Stimulated activated CD4-positive, alpha-beta T cell treated with anti-CD3 and anti-CD28 coated beads, Interleukin-1b, Interleukin-23, amount 100 ng/mL, for 1 hour (primary cell): ENCODE results near the gene PPFIA4.
"Not testable (repeated sequence)": the region's sequence is repeated elsewhere in the genome, so short reads cannot be mapped to it uniquely, and the experiment has no call there.

Experiments
- DNase-seq, 2 donors: peaks; one replicate each; pipeline ENCODE4 v3.0.0-alpha.2; 2020; ENCODE audit warnings: low read depth in 2 of 2

The PPFIA4 gene

DNA sequence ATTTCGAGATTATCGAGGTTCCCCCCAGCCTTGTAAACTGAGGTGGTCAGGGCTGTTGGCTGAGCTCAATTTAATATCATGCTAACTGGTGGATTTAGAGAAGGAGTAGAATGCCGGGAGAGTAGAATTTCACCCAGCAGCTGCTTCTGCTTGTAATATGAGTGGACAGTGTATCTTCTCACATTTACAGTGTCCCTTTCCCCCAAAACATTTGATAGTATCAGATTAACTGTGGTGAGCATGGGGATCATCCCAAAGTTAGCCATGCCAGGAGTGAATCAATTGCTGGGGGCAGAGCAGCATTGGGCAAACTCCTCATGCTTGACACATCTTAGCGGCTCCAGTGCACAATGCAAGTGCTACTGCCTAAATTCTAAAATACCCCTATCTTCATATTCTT is 9.2 kb upstream of the PPFIA4 start:
- DNase-seq = no peak

DNA sequence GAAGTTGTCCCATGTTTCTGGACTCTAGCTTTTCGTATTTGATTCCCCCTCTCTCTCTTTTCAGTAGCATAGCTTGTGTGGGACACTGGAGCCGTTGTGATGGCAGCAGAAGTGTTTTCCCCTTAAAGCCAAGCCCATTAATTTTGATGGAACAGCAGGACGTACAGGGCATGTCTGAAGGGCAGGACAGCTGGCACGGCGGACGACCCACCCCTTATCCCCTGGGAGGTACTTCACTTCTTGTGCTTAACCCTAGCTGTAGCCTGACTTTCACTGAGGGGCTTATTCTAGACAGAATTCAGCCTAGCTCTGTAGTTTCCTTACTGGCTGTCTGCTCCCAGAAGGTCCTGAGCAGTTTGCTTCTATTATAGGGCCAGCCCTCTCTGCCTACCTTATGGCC is 8.6 kb upstream of the PPFIA4 start:
- no peak for DNase-seq

DNA sequence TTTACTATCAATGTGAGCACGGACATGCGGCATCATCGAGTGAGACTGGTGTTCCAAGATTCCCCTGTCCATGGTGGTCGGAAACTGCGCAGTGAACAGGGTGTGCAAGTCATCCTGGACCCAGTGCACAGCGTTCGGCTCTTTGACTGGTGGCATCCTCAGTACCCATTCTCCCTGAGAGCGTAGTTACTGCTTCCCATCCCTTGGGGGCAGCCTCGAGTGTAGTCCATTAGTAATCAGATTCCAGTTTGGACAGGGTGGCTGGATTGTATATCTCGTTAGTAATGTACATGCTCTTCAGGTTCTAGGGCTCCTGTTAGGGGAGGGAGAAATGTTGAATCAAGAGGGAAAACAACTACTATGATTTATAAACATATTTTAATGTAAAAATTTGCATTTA is 3.4 kb upstream of the PPFIA4 start:
- DNase-seq = not testable (repeated sequence)

DNA sequence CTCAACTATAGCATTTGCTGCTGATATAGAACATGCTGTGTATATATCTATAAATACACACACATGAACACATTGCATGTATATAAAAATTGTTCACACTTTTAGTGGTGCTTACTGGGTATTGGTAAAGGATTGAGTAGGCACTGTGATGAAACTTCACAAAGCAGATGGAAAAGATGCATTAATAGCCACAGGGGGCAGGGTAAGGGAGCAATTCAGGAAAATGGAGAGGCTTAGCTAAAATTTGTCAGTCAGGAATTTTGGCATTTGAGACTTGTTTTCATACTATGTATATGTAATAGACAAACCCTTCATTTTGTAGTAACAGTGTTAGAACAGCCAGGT is 633 bp upstream of the PPFIA4 start:
- no peak for DNase-seq

DNA sequence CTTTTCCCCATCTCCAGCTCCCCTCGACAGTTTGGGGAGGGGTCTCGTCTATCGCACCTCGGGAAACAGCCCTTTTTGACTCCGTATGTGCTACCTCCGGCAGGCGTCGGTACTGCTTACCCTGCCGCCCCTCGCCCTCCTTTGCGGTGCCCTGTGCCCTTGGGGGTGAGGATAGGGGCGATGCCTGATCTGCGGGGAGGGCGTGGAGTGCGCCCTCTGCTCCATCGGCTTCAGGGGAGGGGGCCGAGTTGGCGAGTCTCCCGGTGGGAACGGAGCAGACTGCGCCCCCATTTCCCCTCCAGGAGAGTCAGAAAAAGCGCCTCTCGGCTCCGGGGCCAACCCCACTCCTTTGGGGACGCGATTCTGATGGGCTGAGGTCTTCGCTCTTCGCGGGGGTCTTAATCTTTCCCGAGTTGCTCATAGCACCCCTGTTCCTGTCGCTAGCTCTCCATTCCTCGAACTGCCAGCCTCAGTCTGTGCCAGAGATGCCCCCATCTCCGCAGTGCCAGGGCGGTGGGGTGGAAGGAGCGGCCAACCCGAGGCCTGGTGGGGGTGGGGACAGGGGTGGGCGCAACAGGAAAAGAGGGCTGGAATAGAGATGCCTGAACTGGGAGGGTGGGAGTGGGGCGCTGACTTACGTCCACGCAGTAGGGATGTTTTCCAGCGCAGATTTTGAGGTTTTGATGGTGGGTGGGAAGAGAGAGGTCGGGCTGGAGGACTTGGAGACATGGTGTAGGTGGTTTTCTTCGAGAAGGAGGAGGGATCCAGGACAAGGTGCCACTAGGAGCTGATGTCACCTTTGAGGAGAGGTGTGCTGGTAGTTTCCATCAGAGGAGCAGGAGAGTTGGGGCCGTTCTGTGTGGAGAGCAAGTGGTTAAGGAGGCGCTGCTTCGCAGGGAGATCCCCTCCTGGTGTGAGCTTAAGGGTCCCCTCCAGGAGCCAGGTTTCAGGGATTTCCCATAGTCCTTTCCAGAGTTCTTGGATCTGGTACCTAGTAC is 674 bp downstream of the PPFIA4 start:
- DNase-seq = no peak

DNA sequence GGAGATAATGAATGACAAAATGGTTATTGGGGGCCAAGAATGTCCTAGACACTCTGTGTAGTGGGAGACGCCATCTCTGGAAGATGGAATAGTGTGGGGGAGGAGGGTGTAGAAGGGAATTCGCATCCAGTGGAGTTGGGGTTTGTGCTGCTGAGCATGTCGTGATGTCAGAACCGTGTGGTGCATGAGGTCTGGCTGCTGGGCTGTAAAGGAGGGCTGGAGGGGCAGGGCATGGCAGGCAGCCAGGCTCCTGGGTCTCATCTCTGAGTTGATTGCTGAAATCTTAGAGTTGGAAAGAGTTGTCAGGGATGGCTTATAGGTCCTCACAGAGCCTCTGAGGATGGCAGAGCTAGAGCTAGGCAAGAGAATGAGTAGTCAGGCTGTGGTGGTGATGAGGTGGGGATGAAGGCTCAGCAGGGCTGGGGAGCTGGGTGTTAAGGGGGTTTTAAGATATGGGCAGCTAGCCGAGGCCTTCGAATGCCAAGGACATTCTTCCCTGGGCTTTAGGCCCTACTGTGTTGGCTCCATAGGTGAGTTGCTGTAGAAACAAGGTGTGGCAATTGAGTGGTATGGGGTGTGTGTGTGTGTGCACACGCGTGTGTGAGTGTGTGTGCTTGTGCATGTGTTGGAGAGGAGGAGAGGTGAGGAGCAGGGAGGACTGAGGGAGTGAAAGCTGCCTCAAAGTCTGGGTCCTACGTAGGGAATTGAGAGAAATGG is 1.9 kb downstream of the PPFIA4 start:
- no peak for DNase-seq

DNA sequence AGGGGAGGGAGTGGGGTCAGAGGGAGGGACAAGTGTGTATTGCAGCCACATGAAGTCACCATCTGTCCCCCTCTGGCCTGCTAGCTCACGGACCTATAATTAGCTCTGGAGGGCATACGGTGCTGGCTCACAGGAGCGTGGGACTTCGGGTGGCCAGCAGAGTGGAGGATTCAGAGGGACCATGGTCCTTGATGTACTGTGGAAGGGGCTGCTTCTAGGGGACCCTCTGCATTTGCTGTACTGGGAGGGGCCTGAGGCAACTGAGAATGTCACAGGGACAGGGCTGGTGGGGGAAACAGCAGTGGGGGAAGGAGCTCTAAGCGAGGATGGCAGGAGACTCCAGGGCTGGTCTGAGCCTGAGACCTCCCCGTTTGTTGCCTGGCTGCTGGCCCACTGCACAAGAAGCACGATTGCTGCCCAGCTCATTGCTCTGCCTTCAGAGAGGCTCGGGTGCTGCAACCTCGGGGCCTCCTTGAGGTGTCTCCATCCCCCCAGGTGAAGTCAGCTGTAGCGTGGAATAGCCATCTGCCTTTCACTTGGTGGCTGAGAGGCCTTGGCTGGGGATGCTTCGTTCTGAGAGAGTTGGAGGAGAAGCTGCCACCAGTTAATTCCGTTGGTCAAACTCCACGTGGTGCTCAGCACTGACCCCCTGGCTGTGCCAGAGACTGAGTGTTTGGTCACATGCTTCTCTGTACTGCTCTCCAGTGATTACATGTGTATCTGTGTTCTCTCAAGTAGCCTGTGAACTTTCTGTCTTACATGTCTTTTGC is 2.7 kb downstream of the PPFIA4 start:
- no peak for DNase-seq

DNA sequence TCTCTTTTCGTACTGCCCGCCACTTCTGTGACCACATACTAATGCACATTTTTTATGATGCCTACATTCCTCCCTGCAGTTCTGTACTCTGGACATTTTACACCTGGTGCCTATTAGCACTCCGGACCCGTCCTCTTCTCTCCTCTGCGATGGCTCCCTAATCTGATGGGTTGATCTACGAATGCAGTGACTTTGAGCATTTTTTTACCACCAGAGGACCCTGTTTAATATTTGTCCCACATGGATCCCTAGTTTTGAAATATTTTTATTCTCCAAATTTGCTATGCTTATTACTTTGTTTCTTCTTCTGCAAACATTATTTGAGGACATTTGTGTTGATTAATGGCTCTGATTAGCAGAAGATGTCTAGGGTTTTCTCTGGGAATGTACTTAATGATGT is 5.2 kb downstream of the PPFIA4 start:
- no peak for DNase-seq

DNA sequence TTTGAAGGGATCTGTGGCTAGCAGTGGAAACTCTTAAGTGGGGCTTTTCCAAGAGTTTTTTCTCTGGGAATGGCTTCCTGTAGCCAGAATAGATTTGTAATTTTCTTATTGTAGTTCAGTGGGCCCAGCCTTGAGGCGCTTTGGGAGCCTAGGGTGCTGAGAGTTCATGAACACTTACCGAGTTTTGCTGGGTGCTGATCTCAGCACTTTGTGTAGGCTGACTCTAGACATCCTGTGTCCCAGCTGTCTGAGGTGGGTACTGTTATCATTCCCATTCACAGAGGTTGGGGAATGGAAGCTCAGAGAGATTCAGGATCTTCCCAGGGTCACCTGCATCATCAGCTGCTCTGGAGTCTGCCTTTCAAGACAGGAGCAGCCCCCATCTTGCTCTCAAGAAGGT is 7.0 kb downstream of the PPFIA4 start:
- DNase-seq = no peak

DNA sequence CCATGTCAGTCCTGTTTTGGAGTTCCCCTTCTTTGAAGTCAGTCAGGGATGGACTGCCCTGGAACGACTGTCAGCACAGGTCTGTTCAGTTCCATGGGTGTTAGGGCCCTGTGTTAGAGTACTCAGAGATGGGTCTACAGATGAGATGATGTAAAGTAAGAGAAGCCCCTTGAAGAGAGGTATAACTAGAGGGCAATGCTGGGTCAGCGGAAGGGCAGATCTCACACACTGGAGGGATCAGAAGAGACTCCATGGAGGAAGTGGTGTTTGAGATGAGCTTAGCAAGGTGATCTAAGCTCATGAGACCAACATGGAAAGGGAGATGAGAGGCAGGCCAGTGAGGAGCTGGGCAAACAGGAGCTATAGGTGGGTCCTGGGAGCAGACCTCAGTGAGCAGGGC is 7.6 kb downstream of the PPFIA4 start:
- no peak for DNase-seq

DNA sequence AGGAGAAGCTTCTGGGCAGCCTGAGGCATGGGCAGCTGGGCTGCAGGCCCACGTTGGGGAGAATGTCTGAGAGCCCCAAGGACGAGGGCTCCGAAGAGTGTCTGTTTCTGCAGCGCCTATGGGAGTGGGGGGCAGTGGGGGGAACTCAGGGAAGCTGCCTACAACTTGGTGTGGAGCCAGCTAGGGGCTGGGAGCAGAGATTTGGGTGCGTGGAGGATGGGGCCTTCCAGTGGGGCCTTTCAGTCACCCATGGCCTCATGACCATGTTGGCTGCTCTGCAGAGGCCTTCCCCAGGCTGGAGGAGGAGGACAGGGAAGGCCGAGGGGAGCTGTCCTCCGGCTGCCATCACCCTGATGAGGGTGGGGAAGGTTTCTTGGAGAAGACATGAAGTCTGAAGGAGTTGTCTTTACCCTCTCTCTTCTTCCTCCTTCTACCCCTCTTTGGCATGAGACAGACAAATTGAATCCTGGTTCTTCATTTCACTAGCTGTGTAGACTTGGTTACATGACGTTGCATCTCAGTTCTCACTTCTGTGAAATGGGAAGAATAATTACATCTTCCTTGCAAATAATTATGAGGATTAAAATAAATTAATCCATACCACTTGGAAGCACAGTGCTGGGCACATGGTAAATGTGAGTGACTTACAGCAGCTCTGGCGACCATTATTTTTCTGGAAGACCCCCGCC is 8.3 kb downstream of the PPFIA4 start:
- no peak for DNase-seq

DNA sequence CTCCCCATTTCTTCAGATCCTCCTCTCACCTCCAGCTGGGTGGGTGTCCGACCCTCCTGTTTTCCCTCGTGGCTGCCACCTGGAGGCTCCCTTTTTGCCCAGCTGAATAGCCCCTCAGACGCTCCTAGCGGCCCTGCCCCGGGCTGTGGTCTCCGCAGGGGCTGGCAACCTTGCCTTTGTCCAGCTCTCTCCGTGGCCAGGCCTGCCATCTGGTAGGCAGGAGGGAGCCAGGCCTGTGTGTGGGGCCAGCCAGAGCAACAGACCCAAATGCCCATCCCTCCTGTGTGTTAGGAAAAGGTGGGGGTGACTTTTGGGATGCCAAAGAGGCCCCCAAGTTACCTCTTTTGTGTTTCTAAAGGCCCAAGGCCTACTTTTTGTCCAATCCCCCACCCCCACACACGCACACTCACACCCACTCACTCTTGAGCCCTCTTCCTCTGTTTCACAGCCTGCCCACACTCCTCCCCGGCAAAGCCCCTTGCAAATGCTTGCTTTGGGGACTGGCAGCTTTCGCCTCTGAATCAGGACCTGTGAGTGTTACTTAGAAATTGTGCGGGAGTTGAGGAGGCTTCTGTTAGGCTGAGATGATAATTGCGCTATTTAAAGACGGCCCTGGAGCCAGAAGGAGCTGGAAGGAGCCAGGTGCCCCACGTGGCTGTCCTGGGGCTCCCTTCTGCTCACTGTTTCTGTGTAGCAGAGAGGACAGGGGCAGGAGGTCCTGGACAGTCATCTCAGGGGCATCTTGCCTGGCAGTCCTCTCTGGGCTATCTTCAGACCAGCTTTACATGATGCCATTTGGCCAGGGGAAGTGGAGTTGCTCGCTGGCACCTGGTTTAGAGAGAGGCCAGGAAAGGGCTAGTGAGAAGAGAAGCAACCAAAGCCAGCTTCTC is 9.1 kb downstream of the PPFIA4 start:
- DNase-seq = no peak

DNA sequence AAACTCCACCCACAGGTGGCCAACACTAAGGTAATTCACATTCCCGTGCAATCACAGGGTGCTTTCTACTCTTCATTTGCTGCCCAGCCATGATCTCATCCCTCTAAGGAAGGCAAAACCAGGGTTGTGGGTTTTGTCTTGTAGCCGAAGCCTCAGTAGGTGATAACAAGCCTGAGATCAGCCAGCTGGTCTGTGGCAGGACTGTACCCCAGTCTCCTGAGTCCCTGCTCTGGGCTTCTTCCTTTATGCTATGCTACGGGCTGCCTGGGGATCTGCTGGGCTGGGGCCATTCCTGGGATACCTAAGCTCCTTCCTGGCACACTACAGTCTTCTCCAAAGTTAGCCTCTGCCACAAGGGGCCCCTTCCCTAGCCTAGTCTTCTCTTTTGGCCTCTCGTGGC is 9.8 kb downstream of the PPFIA4 start:
- no peak for DNase-seq

DNA sequence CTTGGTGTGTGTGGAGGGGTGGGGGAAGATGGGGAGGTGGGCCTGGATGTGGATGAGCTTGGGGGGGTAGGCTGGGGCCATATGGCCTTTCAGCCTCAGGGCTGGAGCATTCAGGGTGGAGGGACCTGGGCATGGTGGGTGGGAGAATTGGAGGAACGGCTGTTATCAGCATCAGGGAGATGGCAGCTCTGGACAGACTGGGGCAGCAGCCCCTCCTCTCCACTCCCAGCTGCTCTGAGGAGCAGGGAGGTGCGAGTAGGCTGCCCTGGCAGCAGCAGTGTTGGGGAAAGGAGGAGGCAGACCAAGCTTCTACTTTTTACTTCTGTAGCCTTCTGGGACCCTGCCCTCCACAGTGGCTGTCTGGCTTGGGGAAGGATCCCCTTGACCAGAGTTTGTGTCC is 10.2 kb downstream of the PPFIA4 start:
- no peak for DNase-seq

DNA sequence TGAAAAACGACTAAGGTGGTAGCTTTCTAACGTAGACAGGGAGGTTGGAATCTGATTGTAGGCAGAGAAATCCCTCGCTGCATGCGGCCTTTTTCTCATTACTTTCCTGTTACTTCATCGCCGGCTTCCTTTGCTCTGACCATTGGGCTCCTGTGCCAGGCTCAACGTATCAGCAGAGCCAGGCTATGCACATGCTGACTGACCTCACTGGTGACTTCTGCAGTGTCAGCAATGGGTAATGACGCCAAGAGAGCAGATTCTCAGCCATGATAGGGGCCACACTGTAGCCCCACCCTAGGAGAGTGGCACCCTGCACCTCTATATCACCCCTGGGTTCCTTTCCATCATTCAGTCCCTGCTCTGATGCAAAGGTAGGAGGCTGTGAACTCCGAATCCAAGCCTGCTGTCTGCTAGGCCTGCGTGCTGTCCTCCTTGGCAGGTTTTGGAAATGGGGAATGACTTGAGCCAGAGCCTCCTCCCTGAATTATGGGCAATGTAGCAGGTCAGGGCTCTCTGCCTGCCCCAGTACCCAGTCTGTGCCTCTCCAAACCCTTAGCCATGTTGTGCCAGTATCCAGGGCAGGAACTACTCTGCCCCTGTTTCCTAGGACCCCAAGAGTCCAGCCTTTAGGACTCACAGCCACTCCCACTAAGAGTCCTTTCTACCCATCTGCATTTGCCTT is 11.4 kb downstream of the PPFIA4 start:
- no peak for DNase-seq

DNA sequence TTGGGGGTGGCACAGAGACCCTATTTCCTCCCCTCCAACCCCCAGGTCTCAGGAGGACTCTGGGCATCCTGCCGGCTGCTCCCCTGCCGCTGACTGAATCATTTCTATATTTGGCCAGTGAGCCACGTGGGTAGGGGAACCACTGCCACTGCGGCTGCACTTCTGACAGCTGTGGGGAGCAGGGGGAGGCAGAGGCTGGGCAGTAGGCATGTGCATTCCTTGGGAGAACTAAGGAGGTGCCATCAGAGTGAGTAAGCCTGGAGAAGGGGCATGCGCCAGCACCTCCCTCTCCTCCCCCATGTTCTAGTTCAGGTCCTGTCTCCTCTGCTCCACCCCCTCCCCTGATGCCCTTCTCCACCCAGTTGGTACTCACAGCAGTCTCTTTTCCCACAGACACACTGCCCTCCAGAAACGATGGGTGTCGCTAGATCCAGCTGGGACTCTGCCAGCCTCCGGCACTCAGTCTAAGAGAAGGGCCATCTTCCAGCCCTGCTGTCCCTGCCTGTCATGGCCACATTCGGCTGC is 12.0 kb downstream of the PPFIA4 start:
- DNase-seq = no peak

DNA sequence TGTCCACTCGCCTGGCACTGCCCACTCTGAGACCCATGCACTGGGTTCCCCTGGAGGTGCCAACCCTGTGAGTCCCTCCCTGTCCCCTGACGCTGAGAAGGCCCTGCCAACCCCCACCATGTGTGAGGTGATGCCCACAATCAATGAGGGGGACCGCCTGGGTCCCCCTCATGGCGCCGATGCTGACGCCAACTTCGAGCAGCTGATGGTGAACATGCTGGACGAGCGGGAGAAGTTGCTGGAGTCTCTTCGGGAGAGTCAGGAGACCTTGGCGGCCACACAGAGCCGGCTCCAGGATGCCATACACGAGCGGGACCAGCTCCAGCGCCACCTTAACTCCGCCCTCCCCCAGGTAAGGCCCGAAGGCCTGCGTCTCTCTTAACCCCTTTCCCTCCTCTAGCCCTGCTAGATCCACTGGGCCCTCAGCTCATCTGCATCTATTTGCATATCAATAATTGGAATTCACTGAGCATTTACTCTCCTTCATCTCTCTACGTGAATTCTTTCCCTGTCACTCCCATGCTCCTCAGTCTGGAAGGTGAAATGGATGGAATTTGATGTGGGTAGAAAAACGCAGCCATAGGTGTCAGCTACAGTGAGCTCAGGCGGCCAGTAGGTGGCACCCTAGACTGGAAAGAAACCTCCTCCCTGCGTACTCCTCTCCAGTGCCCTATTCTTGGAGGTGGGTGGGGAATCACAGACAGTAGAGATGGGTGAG is 12.8 kb downstream of the PPFIA4 start:
- peak in 1 of 2 donors; percentile 49 for DNase-seq

DNA sequence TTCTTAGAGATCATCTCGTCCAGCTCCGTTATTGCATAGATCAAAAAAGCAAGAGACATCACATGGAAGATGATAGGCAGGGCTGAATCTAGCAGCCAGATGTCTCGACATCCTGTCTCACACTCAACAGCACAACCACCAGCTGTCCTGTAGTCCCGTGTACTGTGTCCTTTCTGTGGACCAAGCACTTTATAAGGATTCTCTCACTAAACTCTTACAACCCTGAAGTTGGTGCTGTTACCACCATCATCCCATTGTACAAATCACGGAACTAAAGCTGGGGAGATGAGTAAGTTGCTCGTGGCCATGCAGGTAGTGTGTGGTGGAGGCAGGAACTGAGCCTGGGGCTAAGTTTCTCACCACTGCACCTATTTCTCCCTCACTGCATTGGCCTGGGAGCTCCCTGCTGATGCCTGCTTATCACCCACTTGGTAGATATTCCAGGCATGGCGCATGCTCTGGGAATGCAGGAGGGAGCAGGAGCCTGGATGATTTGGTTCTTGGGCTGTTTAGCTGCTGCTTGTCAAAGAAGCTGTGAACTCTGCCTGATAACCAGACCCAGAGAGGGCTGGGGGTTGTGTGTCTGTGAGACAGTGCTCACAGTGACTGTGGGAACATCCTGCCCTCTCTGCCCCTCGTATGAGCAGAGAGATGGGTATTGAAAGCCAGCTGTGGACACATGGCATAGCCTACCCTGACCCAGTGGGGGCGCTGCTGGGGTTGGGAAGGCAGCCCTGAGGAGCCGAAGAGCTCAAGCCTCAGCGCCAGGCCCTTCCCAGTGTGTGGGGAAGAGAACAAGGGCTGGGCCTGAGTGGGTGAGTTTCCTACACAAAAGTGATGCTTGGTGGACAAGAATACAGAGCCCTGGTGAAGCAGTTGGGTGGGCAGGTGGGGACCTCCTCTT is 13.6 kb downstream of the PPFIA4 start:
- no peak for DNase-seq
